ENCODE data around the gene NRXN3. TPM values are rescaled to one million over a fixed set of nuclear protein-coding genes. Genes with fewer than 3 reads are reported as not detected.

Gene NRXN3
- total RNA-seq, 4 donors from 2014 or later: 0.04 to 0.16 TPM; not detected in 2

DNA sequence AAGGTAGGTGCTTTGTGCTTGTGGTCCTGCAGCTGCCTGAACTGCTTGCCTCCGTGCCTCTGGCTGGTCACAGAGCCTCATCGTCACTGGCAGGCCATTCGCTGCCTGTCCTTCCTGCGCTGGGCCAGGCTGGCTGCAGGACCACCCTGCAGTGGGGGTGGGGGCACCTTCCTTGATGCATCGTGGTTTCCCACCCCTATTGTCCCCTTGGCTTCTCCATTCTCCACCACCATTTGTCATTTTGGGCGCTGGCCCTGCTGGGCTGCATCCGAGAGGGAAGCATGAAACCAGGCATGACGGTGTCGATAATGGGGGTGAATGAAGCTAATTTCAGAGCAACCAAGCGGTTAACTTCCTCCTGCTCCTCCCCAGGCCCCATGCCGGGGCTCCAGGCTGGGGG lies 127.7 kb downstream of the NRXN3 start:
- no peaks in the 10 kb centered on the region for H3K4me1 ChIP-seq
- no peaks in the 10 kb centered on the region for H3K9me3 ChIP-seq
- H3K4me3 ChIP-seq: no peak overlapping the region
- no peaks in the 10 kb centered on the region for H3K36me3 ChIP-seq
- H3K27me3 ChIP-seq: peaks cover 0 to 3% (median 0%) of the 10 kb centered on the region in 3 donors
- intact Hi-C loops (cut with DNase I; ENCODE audit: low total_unique reads): no loop called here
- no peak overlapping the region for H3K27ac ChIP-seq
- TF ChIP-seq POLR2A (IDR thresholded peaks at IDR 0.05): no peak
- TF ChIP-seq, protein P1, sequence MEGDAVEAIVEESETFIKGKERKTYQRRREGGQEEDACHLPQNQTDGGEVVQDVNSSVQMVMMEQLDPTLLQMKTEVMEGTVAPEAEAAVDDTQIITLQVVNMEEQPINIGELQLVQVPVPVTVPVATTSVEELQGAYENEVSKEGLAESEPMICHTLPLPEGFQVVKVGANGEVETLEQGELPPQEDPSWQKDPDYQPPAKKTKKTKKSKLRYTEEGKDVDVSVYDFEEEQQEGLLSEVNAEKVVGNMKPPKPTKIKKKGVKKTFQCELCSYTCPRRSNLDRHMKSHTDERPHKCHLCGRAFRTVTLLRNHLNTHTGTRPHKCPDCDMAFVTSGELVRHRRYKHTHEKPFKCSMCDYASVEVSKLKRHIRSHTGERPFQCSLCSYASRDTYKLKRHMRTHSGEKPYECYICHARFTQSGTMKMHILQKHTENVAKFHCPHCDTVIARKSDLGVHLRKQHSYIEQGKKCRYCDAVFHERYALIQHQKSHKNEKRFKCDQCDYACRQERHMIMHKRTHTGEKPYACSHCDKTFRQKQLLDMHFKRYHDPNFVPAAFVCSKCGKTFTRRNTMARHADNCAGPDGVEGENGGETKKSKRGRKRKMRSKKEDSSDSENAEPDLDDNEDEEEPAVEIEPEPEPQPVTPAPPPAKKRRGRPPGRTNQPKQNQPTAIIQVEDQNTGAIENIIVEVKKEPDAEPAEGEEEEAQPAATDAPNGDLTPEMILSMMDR (IDR thresholded peaks at IDR 0.05 in 4 of 5, conservative IDR thresholded peaks at IDR 0.05 in 1 of 5): no peak
- no peak for ATAC-seq
- no peak for DNase-seq
- in situ Hi-C loops (cut with MboI; ENCODE audit: low sequenced_read_pairs in 4 of 4): no loop called here

DNA sequence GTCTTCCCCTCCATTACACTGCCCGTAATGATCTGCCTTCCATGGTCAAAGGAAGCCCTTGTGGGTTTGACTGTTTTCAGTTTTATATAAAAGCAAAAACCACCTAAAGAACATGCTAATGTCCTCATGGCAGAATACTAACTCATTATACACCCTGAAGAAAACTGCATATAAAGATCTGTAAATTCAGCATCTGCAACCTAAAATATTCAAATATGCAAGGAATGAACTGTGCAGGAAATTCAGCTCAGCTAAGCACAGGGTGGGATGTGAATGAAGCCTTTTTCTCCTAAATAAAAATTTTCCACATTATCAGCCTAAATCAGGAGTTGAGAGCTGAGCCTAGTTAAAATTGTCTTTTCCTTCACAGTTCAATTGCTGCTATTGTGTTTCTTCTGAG lies 128.1 kb downstream of the NRXN3 start:
- intact Hi-C loops (cut with DNase I; ENCODE audit: low total_unique reads) (no loop called here), in situ Hi-C loops (cut with MboI; ENCODE audit: low sequenced_read_pairs in 4 of 4) (no loop called here)
- Histone ChIP-seq H3K9me3 (no peaks in the 10 kb centered on the region), H3K4me1 (no peaks in the 10 kb centered on the region), H3K36me3 (no peaks in the 10 kb centered on the region), H3K4me3 (no peak overlapping the region), H3K27me3 (peaks cover 0 to 3% (median 0%) of the 10 kb centered on the region in 3 donors), H3K27ac (no peak overlapping the region)
- DNase-seq: no peak
- ATAC-seq: no peak
- TF ChIP-seq POLR2A (IDR thresholded peaks at IDR 0.05): no peak
- TF ChIP-seq, protein P1 (IDR thresholded peaks at IDR 0.05 in 4 of 5, conservative IDR thresholded peaks at IDR 0.05 in 1 of 5): no peak

DNA sequence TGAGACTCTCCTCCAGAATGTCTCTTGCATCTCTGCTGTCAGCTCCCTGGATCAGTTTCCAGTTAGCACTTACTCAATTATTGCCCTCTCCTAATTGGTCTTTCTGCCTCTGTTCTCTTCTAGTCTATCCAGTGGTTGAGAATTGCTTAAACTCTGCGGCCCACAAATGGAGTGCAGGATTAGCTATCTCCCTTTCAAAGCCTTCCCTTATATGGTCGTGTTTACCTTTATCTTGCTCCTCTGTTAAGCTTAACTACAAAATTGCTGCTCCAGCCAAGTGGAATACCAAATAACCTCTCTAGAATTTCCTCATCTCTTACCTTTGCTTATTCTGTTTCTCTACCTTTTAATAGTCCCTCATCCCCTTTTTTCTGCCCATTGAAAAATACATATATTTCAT lies 132.7 kb downstream of the NRXN3 start:
- Histone ChIP-seq H3K36me3 (no peaks in the 10 kb centered on the region), H3K27me3 (peaks cover 0 to 3% (median 0%) of the 10 kb centered on the region in 3 donors), H3K9me3 (no peaks in the 10 kb centered on the region), H3K4me3 (no peak overlapping the region), H3K27ac (no peak overlapping the region), H3K4me1 (no peaks in the 10 kb centered on the region)
- in situ Hi-C loops (cut with MboI; ENCODE audit: low sequenced_read_pairs in 4 of 4) (no loop called here), intact Hi-C loops (cut with DNase I; ENCODE audit: low total_unique reads) (no loop called here)
- no peak for DNase-seq
- no peak for TF ChIP-seq POLR2A (IDR thresholded peaks at IDR 0.05)
- TF ChIP-seq, protein P1 (IDR thresholded peaks at IDR 0.05 in 4 of 5, conservative IDR thresholded peaks at IDR 0.05 in 1 of 5): no peak
- no peak for ATAC-seq

DNA sequence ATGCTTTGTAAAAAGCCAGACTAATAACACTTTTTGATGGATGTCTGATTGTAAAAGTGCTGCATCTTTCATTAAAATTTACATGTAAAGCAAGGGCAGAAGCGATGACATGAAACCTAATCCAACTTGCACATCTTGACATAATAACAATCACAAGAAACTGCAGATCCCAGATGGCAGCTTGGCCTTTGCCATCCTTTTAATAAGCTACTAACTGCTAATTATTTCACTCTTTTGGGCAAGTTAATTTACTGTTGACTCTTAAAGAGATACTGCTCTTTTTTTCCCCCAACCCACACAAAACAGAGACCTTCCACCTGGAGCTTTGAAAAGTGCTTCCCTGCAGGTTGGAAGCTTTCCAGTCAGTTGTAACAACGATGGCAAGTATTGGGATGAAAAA lies 137.5 kb downstream of the NRXN3 start:
- in situ Hi-C loops (cut with MboI; ENCODE audit: low sequenced_read_pairs in 4 of 4): no loop called here
- no peak for ATAC-seq
- no peaks in the 10 kb centered on the region for H3K9me3 ChIP-seq

More for the DNA sequence above, 137.5 kb downstream of the NRXN3 start:
- Histone ChIP-seq H3K4me1 (no peaks in the 10 kb centered on the region), H3K27ac (no peak overlapping the region), H3K4me3 (no peak overlapping the region), H3K27me3 (no peaks in the 10 kb centered on the region), H3K36me3 (no peaks in the 10 kb centered on the region)
- no peak for DNase-seq
- intact Hi-C loops (cut with DNase I; ENCODE audit: low total_unique reads): no loop called here
- no peak for TF ChIP-seq POLR2A (IDR thresholded peaks at IDR 0.05)
- TF ChIP-seq, protein P1 (IDR thresholded peaks at IDR 0.05 in 4 of 5, conservative IDR thresholded peaks at IDR 0.05 in 1 of 5): no peak
